Parathyroid adenoma (tissue), 2 donors: Measurements from ENCODE around the gene SMPD3.

Experiments
- H2AFZ ChIP-seq: fragments of 300-600 bp; sonication (generic); one replicate; pipeline ENCODE4 v1.7.0; 2017; ENCODE audit warnings: antibody characterized with exemption, mild to moderate bottlenecking
- H3K27ac ChIP-seq: fragments of 300-600 bp; sonication (generic); one replicate; pipeline ENCODE4 v1.7.0; 2017
- H3K27me3 ChIP-seq: fragments of 300-600 bp; sonication (generic); one replicate; pipeline ENCODE4 v1.7.0; 2017; ENCODE audit warnings: low read length; ENCODE audit not compliant: control insufficient read depth, insufficient read depth
- H3K36me3 ChIP-seq: fragments of 300-600 bp; sonication (generic); one replicate; pipeline ENCODE4 v1.7.0; 2017; ENCODE audit warnings: low read length; ENCODE audit not compliant: control insufficient read depth, insufficient read depth
- H3K4me1 ChIP-seq: fragments of 300-600 bp; sonication (generic); one replicate; pipeline ENCODE4 v1.7.0; 2017; ENCODE audit warnings: control low read depth
- H3K4me2 ChIP-seq: fragments of 300-600 bp; sonication (generic); one replicate; pipeline ENCODE4 v1.7.0; 2017; ENCODE audit warnings: low read length
- H3K4me3 ChIP-seq: fragments of 300-600 bp; sonication (generic); one replicate; pipeline ENCODE4 v1.7.0; 2017; ENCODE audit warnings: low read depth, low read length
- H3K79me2 ChIP-seq: fragments of 300-600 bp; sonication (generic); one replicate; pipeline ENCODE4 v1.7.0; 2017; ENCODE audit warnings: control low read depth
- H3K9ac ChIP-seq: fragments of 300-600 bp; sonication (generic); one replicate; pipeline ENCODE4 v1.7.0; 2017; ENCODE audit warnings: mild to moderate bottlenecking
- H3K9me3 ChIP-seq: fragments of 300-600 bp; sonication (generic); one replicate; pipeline ENCODE4 v1.7.0; 2017; ENCODE audit warnings: low read length; ENCODE audit not compliant: control insufficient read depth
- TF ChIP-seq, protein P1 (sequence below): fragments of 300-600 bp; sonication (generic); IDR thresholded peaks from one replicate; pipeline ENCODE4 v1.7.0; 2017; ENCODE audit warnings: antibody characterized with exemption, mild to moderate bottlenecking
- donor health status: primary hyperparathyroidism.

SMPD3 gene

GRCh38 chr16:68376590-68376989, 71.7 kb downstream of the SMPD3 start:
- Histone ChIP-seq H3K27me3 (no peaks in the 10 kb centered on the region), H3K9me3 (no peaks in the 10 kb centered on the region), H2AFZ (no peak overlapping the region), H3K9ac (no peak overlapping the region), H3K27ac (no peak overlapping the region), H3K4me2 (no peak overlapping the region), H3K36me3 (no peaks in the 10 kb centered on the region), H3K4me1 (peaks cover 32% of the 10 kb centered on the region), H3K4me3 (no peak overlapping the region), H3K79me2 (no peaks in the 10 kb centered on the region)
- TF ChIP-seq, protein P1, sequence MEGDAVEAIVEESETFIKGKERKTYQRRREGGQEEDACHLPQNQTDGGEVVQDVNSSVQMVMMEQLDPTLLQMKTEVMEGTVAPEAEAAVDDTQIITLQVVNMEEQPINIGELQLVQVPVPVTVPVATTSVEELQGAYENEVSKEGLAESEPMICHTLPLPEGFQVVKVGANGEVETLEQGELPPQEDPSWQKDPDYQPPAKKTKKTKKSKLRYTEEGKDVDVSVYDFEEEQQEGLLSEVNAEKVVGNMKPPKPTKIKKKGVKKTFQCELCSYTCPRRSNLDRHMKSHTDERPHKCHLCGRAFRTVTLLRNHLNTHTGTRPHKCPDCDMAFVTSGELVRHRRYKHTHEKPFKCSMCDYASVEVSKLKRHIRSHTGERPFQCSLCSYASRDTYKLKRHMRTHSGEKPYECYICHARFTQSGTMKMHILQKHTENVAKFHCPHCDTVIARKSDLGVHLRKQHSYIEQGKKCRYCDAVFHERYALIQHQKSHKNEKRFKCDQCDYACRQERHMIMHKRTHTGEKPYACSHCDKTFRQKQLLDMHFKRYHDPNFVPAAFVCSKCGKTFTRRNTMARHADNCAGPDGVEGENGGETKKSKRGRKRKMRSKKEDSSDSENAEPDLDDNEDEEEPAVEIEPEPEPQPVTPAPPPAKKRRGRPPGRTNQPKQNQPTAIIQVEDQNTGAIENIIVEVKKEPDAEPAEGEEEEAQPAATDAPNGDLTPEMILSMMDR: no peak

DNA sequence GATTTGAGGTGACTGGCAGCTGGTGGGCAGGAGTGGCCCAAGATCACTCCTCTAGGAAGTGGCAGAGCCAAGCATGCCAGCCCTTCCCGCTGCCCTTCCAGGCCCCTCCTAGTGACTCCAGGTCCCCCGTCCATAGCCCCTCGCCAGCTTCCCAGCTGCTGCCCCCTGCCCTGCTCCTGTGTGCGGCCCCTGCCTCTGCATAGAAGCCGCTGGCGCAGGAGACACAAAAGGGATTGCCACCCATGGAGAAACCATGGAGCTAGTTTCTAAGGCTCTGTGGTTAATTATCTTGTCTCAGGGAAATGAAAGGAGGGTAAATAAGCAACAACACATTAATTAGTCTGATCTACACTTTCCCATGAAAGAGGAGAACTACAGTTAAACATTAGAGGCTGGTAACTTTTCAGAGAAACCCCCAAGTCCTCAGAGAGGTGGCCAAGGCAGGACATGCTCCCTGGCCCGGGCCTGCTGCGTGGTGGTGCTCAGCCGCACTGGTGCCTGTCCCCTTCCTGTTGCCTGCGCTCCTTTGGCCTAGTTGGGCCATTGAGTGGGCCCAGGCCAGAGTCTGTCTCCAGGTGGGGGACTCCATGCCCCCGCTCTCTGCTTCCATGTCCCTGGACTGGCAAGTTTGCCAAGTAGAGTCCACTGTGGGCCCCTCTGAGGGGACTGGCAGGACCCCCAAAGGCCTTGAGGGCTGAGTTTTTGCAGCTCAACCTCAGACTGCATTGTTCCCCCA, 72.3 kb downstream of the SMPD3 start:
- peaks cover 32% of the 10 kb centered on the region for H3K4me1 ChIP-seq
- H2AFZ ChIP-seq: no peak overlapping the region
- H3K27me3 ChIP-seq: no peaks in the 10 kb centered on the region
- H3K9me3 ChIP-seq: no peaks in the 10 kb centered on the region
- no peaks in the 10 kb centered on the region for H3K79me2 ChIP-seq
- H3K9ac ChIP-seq: no peak overlapping the region
- TF ChIP-seq, protein P1: no peak
- no peaks in the 10 kb centered on the region for H3K36me3 ChIP-seq
- no peak overlapping the region for H3K27ac ChIP-seq
- H3K4me3 ChIP-seq: no peak overlapping the region
- H3K4me2 ChIP-seq: no peak overlapping the region

GRCh38 chr16:68374961-68375660, 73.2 kb downstream of the SMPD3 start:
- Histone ChIP-seq H3K4me1 (peaks cover 26% of the 10 kb centered on the region), H3K4me3 (no peak overlapping the region), H3K4me2 (no peak overlapping the region), H3K27me3 (no peaks in the 10 kb centered on the region), H3K79me2 (no peaks in the 10 kb centered on the region), H3K9me3 (no peaks in the 10 kb centered on the region), H3K27ac (no peak overlapping the region), H3K36me3 (no peaks in the 10 kb centered on the region), H2AFZ (no peak overlapping the region), H3K9ac (no peak overlapping the region)
- TF ChIP-seq, protein P1: no peak

GRCh38 chr16:68374246-68374805, 74.0 kb downstream of the SMPD3 start:
- no peaks in the 10 kb centered on the region for H3K36me3 ChIP-seq

More at GRCh38 chr16:68374246-68374805, 74.0 kb downstream of the SMPD3 start:
- H3K4me2 ChIP-seq: no peak overlapping the region
- H3K9ac ChIP-seq: no peak overlapping the region
- H3K4me3 ChIP-seq: no peak overlapping the region
- H3K4me1 ChIP-seq: peaks cover 18% of the 10 kb centered on the region
- no peaks in the 10 kb centered on the region for H3K9me3 ChIP-seq
- no peaks in the 10 kb centered on the region for H3K79me2 ChIP-seq
- H3K27me3 ChIP-seq: no peaks in the 10 kb centered on the region
- TF ChIP-seq, protein P1: no peak
- no peak overlapping the region for H3K27ac ChIP-seq
- no peak overlapping the region for H2AFZ ChIP-seq
